Thyroid gland (tissue), 4 donors: Measurements from ENCODE around the gene RSAD2. TPM values are rescaled to one million over a fixed set of nuclear protein-coding genes. Genes with fewer than 3 reads are reported as not detected.

Experiments
- DNase-seq, 2 donors: peaks; one replicate each; pipeline ENCODE4 v3.0.0-alpha.2; 2019
- H3K27ac ChIP-seq, 3 donors: fragments of 200-600 bp; sonication (generic); 1 replicate in 2 of 3; 2 replicates in 1 of 3; pipeline ENCODE4 v1.5.1; 2016 to 2019; ENCODE audit warnings: mild to moderate bottlenecking in 1 of 3, moderate library complexity in 1 of 3
- H3K27me3 ChIP-seq: fragments of 200-600 bp; sonication (generic); one replicate; pipeline ENCODE4 v1.5.1; 2019
- H3K36me3 ChIP-seq, 2 donors: fragments of 200-600 bp; sonication (generic); one replicate each; pipeline ENCODE4 v1.5.1; 2016 to 2019
- H3K4me1 ChIP-seq, 2 donors: fragments of 200-600 bp; sonication (generic); one replicate each; pipeline ENCODE4 v1.5.1; 2017 to 2019
- H3K4me3 ChIP-seq, 3 donors: fragments of 200-600 bp; sonication (generic); replicated peaks in 1 of 3; 1 replicate in 2 of 3; 2 replicates in 1 of 3; pipeline ENCODE4 v1.5.1; 2016; ENCODE audit warnings: mild to moderate bottlenecking in 1 of 3
- H3K9me3 ChIP-seq: fragments of 200-600 bp; sonication (generic); one replicate; pipeline ENCODE4 v1.5.1; 2017
- CTCF ChIP-seq, 6 experiments: fragments of 200-600 bp in 3 of 6; fragments of 450-650 bp in 3 of 6; sonication (generic) in 3 of 6; IDR thresholded peaks; one replicate each; pipeline ENCODE4 v1.5.1; 2016 to 2019; ENCODE audit warnings: antibody characterized with exemption in 6 of 6, mild to moderate bottlenecking in 2 of 6, inconsistent platforms in 1 of 6, moderate library complexity in 1 of 6
- POLR2A ChIP-seq, 2 donors: fragments of 450-650 bp; IDR thresholded peaks; one replicate each; pipeline ENCODE4 v1.6.1; 2017; ENCODE audit warnings: antibody characterized with exemption in 2 of 2, mild to moderate bottlenecking in 2 of 2, moderate library complexity in 1 of 2
- WGBS, 2 donors: methylation state at CpG; one replicate each; pipeline ENCODE4 v1.1.5; 2017; 5-methylcytosine and 5-hydroxymethylcytosine counted together
- intact Hi-C: fragments of 100-400 bp; cut with DNase I; formaldehyde crosslinking; loops from one replicate; pipeline ENCODE4 v1.15.1; 2023
- total RNA-seq, 4 donors: library from RNA; depleted of rRNA; stranded (reverse); fragments of >200 nt; gene quantifications; one replicate each; pipeline ENCODE4 v1.2.3, GENCODE V29; 2016

Gene RSAD2
- total RNA-seq, 4 donors from 2014 or later = 1.5 to 4.9 (median 2.6) TPM

GRCh38 chr2:6878549-6878948 lies 972 bp downstream of the RSAD2 start:
- WGBS, 2 donors = 83 to 84% methylated on average over 4 of the region's 4 CpGs
- DNase-seq = no peak
- no peaks in the 10 kb centered on the region for H3K9me3 ChIP-seq
- H3K4me3 ChIP-seq = no peak overlapping the region
- no peak for TF ChIP-seq CTCF (IDR thresholded peaks at IDR 0.05)
- no peak for TF ChIP-seq POLR2A (IDR thresholded peaks at IDR 0.05)
- H3K27me3 ChIP-seq = no peaks in the 10 kb centered on the region
- H3K27ac ChIP-seq = no peak overlapping the region
- no peaks in the 10 kb centered on the region for H3K36me3 ChIP-seq
- peaks cover 0 to 6% of the 10 kb centered on the region in 2 donors for H3K4me1 ChIP-seq
- intact Hi-C loops = no loop called here

GRCh38 chr2:6879011-6879410 lies 1.4 kb downstream of the RSAD2 start:
- Histone ChIP-seq H3K36me3 (no peaks in the 10 kb centered on the region), H3K27me3 (no peaks in the 10 kb centered on the region), H3K27ac (no peak overlapping the region), H3K4me3 (no peak overlapping the region), H3K9me3 (no peaks in the 10 kb centered on the region), H3K4me1 (peaks cover 0 to 6% of the 10 kb centered on the region in 2 donors)
- no peak for TF ChIP-seq POLR2A (IDR thresholded peaks at IDR 0.05)
- no peak for TF ChIP-seq CTCF (IDR thresholded peaks at IDR 0.05)
- 90 to 95% methylated on average over 2 of the region's 2 CpGs for WGBS, 2 donors
- intact Hi-C loops = no loop called here
- DNase-seq = no peak

- 81 to 85% methylated on average over 2 of the region's 2 CpGs for WGBS, 2 donors
- no peak for DNase-seq
Observed at GRCh38 chr2:6880200-6880733, 2.7 kb downstream of the RSAD2 start.

GRCh38 chr2:6881046-6881445 lies 3.5 kb downstream of the RSAD2 start:
- no peak overlapping the region for H3K27ac ChIP-seq
- 83 to 88% methylated on average over 1 of the region's 1 CpG for WGBS, 2 donors
- peaks cover 0 to 6% of the 10 kb centered on the region in 2 donors for H3K4me1 ChIP-seq
- no peaks in the 10 kb centered on the region for H3K36me3 ChIP-seq
- TF ChIP-seq POLR2A (IDR thresholded peaks at IDR 0.05) (no peak), CTCF (IDR thresholded peaks at IDR 0.05) (no peak)
- no peak for DNase-seq
- H3K4me3 ChIP-seq = no peak overlapping the region
- H3K27me3 ChIP-seq = no peaks in the 10 kb centered on the region
- H3K9me3 ChIP-seq = no peaks in the 10 kb centered on the region
- intact Hi-C loops = no loop called here

More at GRCh38 chr2:6880200-6880733, 2.7 kb downstream of the RSAD2 start:
- intact Hi-C loops = no loop called here
- TF ChIP-seq CTCF (IDR thresholded peaks at IDR 0.05) (no peak), POLR2A (IDR thresholded peaks at IDR 0.05) (no peak)
- Histone ChIP-seq H3K4me1 (peaks cover 0 to 6% of the 10 kb centered on the region in 2 donors), H3K9me3 (no peaks in the 10 kb centered on the region), H3K36me3 (no peaks in the 10 kb centered on the region), H3K4me3 (no peak overlapping the region), H3K27ac (no peak overlapping the region), H3K27me3 (no peaks in the 10 kb centered on the region)

- Histone ChIP-seq H3K4me1 (peaks cover 0 to 6% of the 10 kb centered on the region in 2 donors), H3K27me3 (no peaks in the 10 kb centered on the region), H3K36me3 (no peaks in the 10 kb centered on the region), H3K27ac (no peak overlapping the region), H3K9me3 (no peaks in the 10 kb centered on the region), H3K4me3 (no peak overlapping the region)
- no peak for TF ChIP-seq POLR2A (IDR thresholded peaks at IDR 0.05)
- TF ChIP-seq CTCF (IDR thresholded peaks at IDR 0.05) = no peak
- intact Hi-C loops = no loop called here
- 91 to 93% methylated on average over 5 of the region's 5 CpGs for WGBS, 2 donors
- DNase-seq = no peak
Observed at GRCh38 chr2:6881516-6881915, 3.9 kb downstream of the RSAD2 start.
